ENCODE measurements around the gene B4GALT2. TPM values are rescaled to one million over a fixed set of nuclear protein-coding genes. Genes with fewer than 3 reads are reported as not detected.
A peak's percentile ranks its signal among the peaks of the same experiment; 100 is the strongest.

The B4GALT2 gene
- total and polyA plus RNA-seq, 9 of the 15 experiments (the other 6 are each of a cell fraction or from before 2014, with no cell fraction given): 1.3 to 86.8 (median 43.8) TPM

DNA sequence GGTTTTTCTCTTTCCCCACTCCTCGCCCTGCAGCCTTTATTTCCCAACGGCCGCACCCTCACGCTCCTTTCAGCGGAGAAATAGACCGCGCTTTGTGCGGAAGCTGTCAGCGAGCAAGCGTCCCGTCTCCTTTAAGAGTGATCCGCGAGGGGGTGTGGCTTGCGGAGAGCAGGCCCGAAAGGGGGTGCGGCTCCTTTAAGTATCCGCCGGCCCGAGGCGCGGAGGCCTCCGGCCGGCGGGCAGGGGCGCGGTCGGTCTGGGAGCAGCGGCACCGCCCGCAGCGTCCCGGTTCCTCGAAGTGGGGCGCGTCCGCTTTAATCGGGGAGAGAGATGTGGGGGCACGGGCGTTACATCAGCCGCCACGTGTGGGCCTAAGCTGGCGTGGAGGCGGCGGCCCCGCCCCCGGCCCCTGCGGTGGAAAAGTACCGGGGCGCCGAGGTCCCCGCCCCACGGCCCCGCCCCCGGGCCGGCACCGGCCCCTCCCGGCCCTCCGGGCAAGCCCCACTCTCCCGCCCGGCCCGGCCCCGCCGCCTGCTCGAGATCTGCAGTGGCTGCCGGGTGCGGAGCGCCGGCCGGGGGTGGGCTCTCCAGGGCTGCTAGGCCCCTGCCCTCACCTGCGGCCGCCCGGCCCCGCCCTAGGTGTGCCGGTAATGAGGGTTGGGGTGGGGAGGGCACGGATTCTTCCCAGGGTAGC lies 51.0 kb downstream of the B4GALT2 start (continued):
- TF ChIP-seq, protein P1, sequence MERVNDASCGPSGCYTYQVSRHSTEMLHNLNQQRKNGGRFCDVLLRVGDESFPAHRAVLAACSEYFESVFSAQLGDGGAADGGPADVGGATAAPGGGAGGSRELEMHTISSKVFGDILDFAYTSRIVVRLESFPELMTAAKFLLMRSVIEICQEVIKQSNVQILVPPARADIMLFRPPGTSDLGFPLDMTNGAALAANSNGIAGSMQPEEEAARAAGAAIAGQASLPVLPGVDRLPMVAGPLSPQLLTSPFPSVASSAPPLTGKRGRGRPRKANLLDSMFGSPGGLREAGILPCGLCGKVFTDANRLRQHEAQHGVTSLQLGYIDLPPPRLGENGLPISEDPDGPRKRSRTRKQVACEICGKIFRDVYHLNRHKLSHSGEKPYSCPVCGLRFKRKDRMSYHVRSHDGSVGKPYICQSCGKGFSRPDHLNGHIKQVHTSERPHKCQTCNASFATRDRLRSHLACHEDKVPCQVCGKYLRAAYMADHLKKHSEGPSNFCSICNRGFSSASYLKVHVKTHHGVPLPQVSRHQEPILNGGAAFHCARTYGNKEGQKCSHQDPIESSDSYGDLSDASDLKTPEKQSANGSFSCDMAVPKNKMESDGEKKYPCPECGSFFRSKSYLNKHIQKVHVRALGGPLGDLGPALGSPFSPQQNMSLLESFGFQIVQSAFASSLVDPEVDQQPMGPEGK (CRISPR knock-in tag; IDR thresholded peaks at IDR 0.05; ENCODE audit: borderline replicate concordance): no peak
- TF ChIP-seq ZBED1 (IDR thresholded peaks at IDR 0.05) (no peak), HDGF (IDR thresholded peaks at IDR 0.05) (no peak), BCOR (IDR thresholded peaks at IDR 0.05) (no peak), RBM22 (IDR thresholded peaks at IDR 0.05; ENCODE audit: low read depth, low read length, poor library complexity, severe bottlenecking) (no peak), CXXC5 (CRISPR knock-in tag; IDR thresholded peaks at IDR 0.05) (peak; percentile 96), ZNF444 (CRISPR knock-in tag; IDR thresholded peaks at IDR 0.05) (no peak), ETV6 (IDR thresholded peaks at IDR 0.05; ENCODE audit: borderline replicate concordance in 1 of 2, low read depth in 2 of 2, low read length in 1 of 2) (0 out of 4 replicates have a peak, but pooled peaks of 1 of the 2 experiments have one; percentile 30), ETV6 (CRISPR knock-in tag; IDR thresholded peaks at IDR 0.05; ENCODE audit: borderline replicate concordance) (no peak), ZNF695 (CRISPR knock-in tag; IDR thresholded peaks at IDR 0.05) (no peak), NFATC3 (IDR thresholded peaks at IDR 0.05) (no peak), RBM15 (IDR thresholded peaks at IDR 0.05; ENCODE audit: insufficient read depth, low read length) (no peak), ARHGAP35 (IDR thresholded peaks at IDR 0.05; ENCODE audit: partially characterized antibody) (no peak), SMAD1 (IDR thresholded peaks at IDR 0.05; ENCODE audit: low read depth, low read length, partially characterized antibody) (peak; percentile 19), E2F3 (CRISPR knock-in tag; IDR thresholded peaks at IDR 0.05) (no peak), CC2D1A (IDR thresholded peaks at IDR 0.05) (no peak), ZNF778 (CRISPR knock-in tag; IDR thresholded peaks at IDR 0.05) (no peak), PURB (CRISPR knock-in tag; IDR thresholded peaks at IDR 0.05; ENCODE audit: low read depth) (no peak), ZNF586 (CRISPR knock-in tag; conservative IDR thresholded peaks at IDR 0.05) (no peak)
- TF ChIP-seq, protein P2, sequence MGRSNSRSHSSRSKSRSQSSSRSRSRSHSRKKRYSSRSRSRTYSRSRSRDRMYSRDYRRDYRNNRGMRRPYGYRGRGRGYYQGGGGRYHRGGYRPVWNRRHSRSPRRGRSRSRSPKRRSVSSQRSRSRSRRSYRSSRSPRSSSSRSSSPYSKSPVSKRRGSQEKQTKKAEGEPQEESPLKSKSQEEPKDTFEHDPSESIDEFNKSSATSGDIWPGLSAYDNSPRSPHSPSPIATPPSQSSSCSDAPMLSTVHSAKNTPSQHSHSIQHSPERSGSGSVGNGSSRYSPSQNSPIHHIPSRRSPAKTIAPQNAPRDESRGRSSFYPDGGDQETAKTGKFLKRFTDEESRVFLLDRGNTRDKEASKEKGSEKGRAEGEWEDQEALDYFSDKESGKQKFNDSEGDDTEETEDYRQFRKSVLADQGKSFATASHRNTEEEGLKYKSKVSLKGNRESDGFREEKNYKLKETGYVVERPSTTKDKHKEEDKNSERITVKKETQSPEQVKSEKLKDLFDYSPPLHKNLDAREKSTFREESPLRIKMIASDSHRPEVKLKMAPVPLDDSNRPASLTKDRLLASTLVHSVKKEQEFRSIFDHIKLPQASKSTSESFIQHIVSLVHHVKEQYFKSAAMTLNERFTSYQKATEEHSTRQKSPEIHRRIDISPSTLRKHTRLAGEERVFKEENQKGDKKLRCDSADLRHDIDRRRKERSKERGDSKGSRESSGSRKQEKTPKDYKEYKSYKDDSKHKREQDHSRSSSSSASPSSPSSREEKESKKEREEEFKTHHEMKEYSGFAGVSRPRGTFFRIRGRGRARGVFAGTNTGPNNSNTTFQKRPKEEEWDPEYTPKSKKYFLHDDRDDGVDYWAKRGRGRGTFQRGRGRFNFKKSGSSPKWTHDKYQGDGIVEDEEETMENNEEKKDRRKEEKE (IDR thresholded peaks at IDR 0.05; ENCODE audit: borderline replicate concordance in 1 of 2, control insufficient read depth in 1 of 2, low read depth in 2 of 2, low read length in 1 of 2): no peak
- TF ChIP-seq, protein P3, sequence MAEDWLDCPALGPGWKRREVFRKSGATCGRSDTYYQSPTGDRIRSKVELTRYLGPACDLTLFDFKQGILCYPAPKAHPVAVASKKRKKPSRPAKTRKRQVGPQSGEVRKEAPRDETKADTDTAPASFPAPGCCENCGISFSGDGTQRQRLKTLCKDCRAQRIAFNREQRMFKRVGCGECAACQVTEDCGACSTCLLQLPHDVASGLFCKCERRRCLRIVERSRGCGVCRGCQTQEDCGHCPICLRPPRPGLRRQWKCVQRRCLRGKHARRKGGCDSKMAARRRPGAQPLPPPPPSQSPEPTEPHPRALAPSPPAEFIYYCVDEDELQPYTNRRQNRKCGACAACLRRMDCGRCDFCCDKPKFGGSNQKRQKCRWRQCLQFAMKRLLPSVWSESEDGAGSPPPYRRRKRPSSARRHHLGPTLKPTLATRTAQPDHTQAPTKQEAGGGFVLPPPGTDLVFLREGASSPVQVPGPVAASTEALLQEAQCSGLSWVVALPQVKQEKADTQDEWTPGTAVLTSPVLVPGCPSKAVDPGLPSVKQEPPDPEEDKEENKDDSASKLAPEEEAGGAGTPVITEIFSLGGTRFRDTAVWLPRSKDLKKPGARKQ (CRISPR knock-in tag; IDR thresholded peaks at IDR 0.05): no peak
- TF ChIP-seq, protein P4, sequence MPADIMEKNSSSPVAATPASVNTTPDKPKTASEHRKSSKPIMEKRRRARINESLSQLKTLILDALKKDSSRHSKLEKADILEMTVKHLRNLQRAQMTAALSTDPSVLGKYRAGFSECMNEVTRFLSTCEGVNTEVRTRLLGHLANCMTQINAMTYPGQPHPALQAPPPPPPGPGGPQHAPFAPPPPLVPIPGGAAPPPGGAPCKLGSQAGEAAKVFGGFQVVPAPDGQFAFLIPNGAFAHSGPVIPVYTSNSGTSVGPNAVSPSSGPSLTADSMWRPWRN (IDR thresholded peaks at IDR 0.05; ENCODE audit: low read depth): no peak

Data from K562 (cell line).